Activated B cell treated with CpG ODN at 0.5 μM for 24 hours (primary cell): ENCODE data around the gene ARRB2. TPM values are rescaled to one million over a fixed set of nuclear protein-coding genes. Genes with fewer than 3 reads are reported as not detected.
"Not testable (repeated sequence)": the region's sequence is repeated elsewhere in the genome, so short reads cannot be mapped to it uniquely, and the experiment has no call there.

Source experiments
- ATAC-seq: fragments of 200-7000 bp; cut with Tn5 transposase; one replicate; pipeline ENCODE4 v1.10.0; 2021; ENCODE audit warnings: low read depth, mild to moderate bottlenecking, moderate library complexity
- CTCF ChIA-PET: fragments of 350-600 bp; sonication (Branson Sonifier 250); formaldehyde crosslinking; loops from one replicate; lab custom pipeline; 2021; ENCODE audit warnings: antibody characterized with exemption; lab: Charles Lee
- POLR2A ChIA-PET: fragments of 350-600 bp; sonication (Branson Sonifier 250); formaldehyde crosslinking; loops from one replicate; lab custom pipeline; 2021; ENCODE audit warnings: antibody characterized with exemption; lab: Charles Lee
- DNase-seq: peaks from one replicate; pipeline ENCODE4 v3.0.0; 2022
- H3K27ac Mint-ChIP-seq: one replicate; pipeline ENCODE4 v1.8.0; 2020; ENCODE audit warnings: mixed read lengths
- H3K27me3 Mint-ChIP-seq: one replicate; pipeline ENCODE4 v1.8.0; 2021; ENCODE audit warnings: mixed read lengths
- H3K36me3 Mint-ChIP-seq: one replicate; pipeline ENCODE4 v1.8.0; 2021; ENCODE audit warnings: low read depth, mixed read lengths
- H3K4me1 Mint-ChIP-seq: one replicate; pipeline ENCODE4 v1.8.0; 2021; ENCODE audit warnings: mixed read lengths
- H3K4me3 Mint-ChIP-seq: one replicate; pipeline ENCODE4 v1.8.0; 2020; ENCODE audit warnings: mild to moderate bottlenecking, mixed read lengths
- H3K9me3 Mint-ChIP-seq: one replicate; pipeline ENCODE4 v1.8.0; 2020; ENCODE audit warnings: mixed read lengths
- CTCF ChIP-seq: fragments of 200-600 bp; IDR thresholded peaks from one replicate; pipeline ENCODE4 v1.8.0; 2022; ENCODE audit warnings: antibody characterized with exemption, mild to moderate bottlenecking
- intact Hi-C: fragments of 100-400 bp; cut with micrococcal nuclease; formaldehyde crosslinking; loops from one replicate; pipeline ENCODE4 v1.15.1; 2024
- total RNA-seq: library from RNA; stranded (reverse); gene quantifications from 2 replicates; pipeline ENCODE4 v1.2.3, GENCODE V29; 2022

Gene ARRB2
- total RNA-seq, 1 donor from 2014 or later = 52.0 TPM

DNA sequence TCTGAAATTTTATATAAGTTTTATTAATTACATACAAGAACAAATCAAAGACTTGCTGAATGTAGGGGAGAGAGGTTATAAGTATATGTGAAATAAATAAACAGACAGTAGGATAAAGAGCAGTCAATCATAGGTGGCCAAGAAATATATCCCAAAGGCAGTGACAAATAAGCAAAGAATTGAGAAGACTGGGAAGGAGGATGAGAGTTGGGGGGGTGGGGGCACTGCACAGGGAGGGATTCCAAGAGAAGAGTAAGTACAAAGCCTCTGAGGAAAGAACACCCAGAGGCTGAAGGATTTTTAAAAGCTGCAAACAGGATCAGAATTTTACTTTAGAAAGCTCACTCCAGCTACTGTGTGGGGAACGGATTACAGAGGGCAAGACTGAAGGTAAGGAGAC is 9.3 kb upstream of the ARRB2 start:
- H3K4me3 Mint-ChIP-seq = no peak overlapping the region
- no peak overlapping the region for H3K27ac Mint-ChIP-seq
- H3K4me1 Mint-ChIP-seq = peaks cover 39% of the 10 kb centered on the region
- ATAC-seq (no peak), DNase-seq (no peak)
- no peaks in the 10 kb centered on the region for H3K9me3 Mint-ChIP-seq
- no peak for TF ChIP-seq CTCF
- peaks cover 19% of the 10 kb centered on the region for H3K36me3 Mint-ChIP-seq
- intact Hi-C loops = no loop called here
- H3K27me3 Mint-ChIP-seq = no peaks in the 10 kb centered on the region
- CTCF ChIA-PET = no interaction called here
- POLR2A ChIA-PET = interaction anchor here (0.8 kb wide), 1 partner anchor 89 kb away, joined by 4 read pairs; no protein-coding TSS in a partner anchor

GRCh38 chr17:4703330-4703691 is 7.1 kb upstream of the ARRB2 start:
- Mint-ChIP-seq H3K27me3 (no peaks in the 10 kb centered on the region), H3K4me3 (peak overlapping the region; percentile 91), H3K4me1 (peaks cover 29% of the 10 kb centered on the region), H3K36me3 (peaks cover 3% of the 10 kb centered on the region), H3K27ac (peak overlapping the region; percentile 93), H3K9me3 (no peaks in the 10 kb centered on the region)
- ChIA-PET CTCF (no interaction called here), POLR2A (interaction anchor here (0.5 to 1.8 kb wide), 4 partner anchors 86 to 560 kb away, joined by 3 to 7 read pairs (median 4); partner anchors contain the start of genes CYB5D2 and GLTPD2)
- no peak for DNase-seq
- intact Hi-C loops = no loop called here
- ATAC-seq = no peak
- TF ChIP-seq CTCF = no peak

- H3K9me3 Mint-ChIP-seq, ATAC-seq, intact Hi-C loops, H3K36me3 Mint-ChIP-seq, DNase-seq, H3K27me3 Mint-ChIP-seq, CTCF ChIA-PET: not testable (repeated sequence)
- H3K4me3 Mint-ChIP-seq = peak overlapping the region; percentile 91
- H3K27ac Mint-ChIP-seq = peak overlapping the region; percentile 93
- POLR2A ChIA-PET = interaction anchor here (0.5 to 1.8 kb wide), 5 partner anchors 69 to 416 kb away, joined by 3 to 7 read pairs (median 3); partner anchors contain the start of genes GLTPD2, PLD2 and PSMB6
- peaks cover 27% of the 10 kb centered on the region for H3K4me1 Mint-ChIP-seq
Observed at GRCh38 chr17:4704574-4704907, 5.9 kb upstream of the ARRB2 start.

GRCh38 chr17:4704991-4705390 is 5.4 kb upstream of the ARRB2 start:
- ATAC-seq = no peak
- H3K4me3 Mint-ChIP-seq = peak overlapping the region; percentile 91
- H3K4me1 Mint-ChIP-seq = peaks cover 31% of the 10 kb centered on the region
- H3K27ac Mint-ChIP-seq = peak overlapping the region; percentile 93
- no peak for DNase-seq
- no peak for TF ChIP-seq CTCF
- H3K27me3 Mint-ChIP-seq = no peaks in the 10 kb centered on the region
- peaks cover 3% of the 10 kb centered on the region for H3K36me3 Mint-ChIP-seq
- no peaks in the 10 kb centered on the region for H3K9me3 Mint-ChIP-seq
- ChIA-PET POLR2A (interaction anchor here (0.7 to 1.8 kb wide), 3 partner anchors 85 to 415 kb away, joined by 3 to 7 read pairs (median 6); partner anchors contain the start of genes GLTPD2 and PSMB6), CTCF (no interaction called here)
- intact Hi-C loops = no loop called here

DNA sequence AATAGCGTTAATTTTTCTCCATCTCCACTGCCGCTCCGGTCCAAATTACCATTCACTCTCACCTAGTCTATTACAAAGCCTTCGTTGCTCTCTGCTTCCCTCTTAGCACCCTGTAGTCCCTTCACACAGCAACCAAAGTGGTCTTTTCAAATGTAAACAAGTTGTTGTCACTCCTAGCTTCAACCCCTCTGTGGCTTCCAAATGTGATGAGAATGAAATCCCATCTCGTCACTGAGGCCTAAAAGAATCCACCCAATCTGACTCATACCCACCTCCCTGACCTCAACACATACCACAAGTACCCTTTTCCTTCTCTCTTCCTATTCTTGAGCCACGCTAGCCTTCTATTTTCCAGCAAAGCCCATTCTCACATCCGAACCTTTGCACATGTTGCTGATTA is 4.3 kb upstream of the ARRB2 start:
- POLR2A ChIA-PET = interaction anchor here (0.5 kb wide), 1 partner anchor 160 kb away, joined by 7 read pairs; no protein-coding TSS in a partner anchor
- intact Hi-C loops = no loop called here
- TF ChIP-seq CTCF = no peak
- no peaks in the 10 kb centered on the region for H3K27me3 Mint-ChIP-seq
- ATAC-seq (no peak), DNase-seq (no peak)
- peak overlapping the region; percentile 15 for H3K4me3 Mint-ChIP-seq
- H3K27ac Mint-ChIP-seq = peak overlapping the region; percentile 5
- H3K4me1 Mint-ChIP-seq = peaks cover 38% of the 10 kb centered on the region
- no peaks in the 10 kb centered on the region for H3K9me3 Mint-ChIP-seq
- CTCF ChIA-PET = no interaction called here
- peaks cover 6% of the 10 kb centered on the region for H3K36me3 Mint-ChIP-seq
